Measurements from ENCODE around the gene TMEM123. TPM values are rescaled to one million over a fixed set of nuclear protein-coding genes. Genes with fewer than 3 reads are reported as not detected.

Gene TMEM123
- total RNA-seq, 1 experiment from 2014 or later: 214 TPM

GRCh38 chr11:102462610-102463009, 10.0 kb upstream of the TMEM123 start:
- Histone ChIP-seq H3K4me3 (ENCODE audit: low read depth, low read length, poor library complexity, severe bottlenecking) (no peak overlapping the region), H3K9me3 (ENCODE audit: low read depth, low read length, poor library complexity, severe bottlenecking) (no peaks in the 10 kb centered on the region), H3K4me1 (ENCODE audit: insufficient read depth, low read length, poor library complexity, severe bottlenecking) (peaks cover 17% of the 10 kb centered on the region), H3K27me3 (replicated peaks; ENCODE audit: insufficient read depth, low read depth, low read length, poor library complexity) (no peaks in the 10 kb centered on the region), H3K27ac (ENCODE audit: low read depth, low read length, poor library complexity, severe bottlenecking) (no peak overlapping the region), H3K36me3 (ENCODE audit: insufficient read depth, low read length, poor library complexity, severe bottlenecking) (no peaks in the 10 kb centered on the region)
- ChIA-PET CTCF (no interaction called here), POLR2A (ENCODE audit: low non-redundant PET) (no interaction called here)
- no TSS peak for BruUV-seq (replicated peaks)
- intact Hi-C loops (cut with micrococcal nuclease; ENCODE audit: unreplicated experiment): no loop called here
- no peak for DNase-seq (ENCODE audit: low spot score)
- no peak for TF ChIP-seq EZH2 (IDR thresholded peaks at IDR 0.05; ENCODE audit: borderline replicate concordance, low read depth, low read length, poor library complexity, severe bottlenecking)
- TF ChIP-seq CTCF (conservative IDR thresholded peaks at IDR 0.05; ENCODE audit: low read depth, low read length): no peak

GRCh38 chr11:102459393-102459792, 6.8 kb upstream of the TMEM123 start:
- POLR2A ChIA-PET (ENCODE audit: low non-redundant PET): no interaction called here
- TF ChIP-seq EZH2 (IDR thresholded peaks at IDR 0.05; ENCODE audit: borderline replicate concordance, low read depth, low read length, poor library complexity, severe bottlenecking) (no peak), CTCF (conservative IDR thresholded peaks at IDR 0.05; ENCODE audit: low read depth, low read length) (no peak)

GRCh38 chr11:102458548-102458947, 6.0 kb upstream of the TMEM123 start:
- peaks cover 50% of the 10 kb centered on the region for H3K4me1 ChIP-seq (ENCODE audit: insufficient read depth, low read length, poor library complexity, severe bottlenecking)
- peak overlapping the region; percentile 27 for H3K27ac ChIP-seq (ENCODE audit: low read depth, low read length, poor library complexity, severe bottlenecking)
- H3K27me3 ChIP-seq (replicated peaks; ENCODE audit: insufficient read depth, low read depth, low read length, poor library complexity): no peaks in the 10 kb centered on the region
- H3K36me3 ChIP-seq (ENCODE audit: insufficient read depth, low read length, poor library complexity, severe bottlenecking): no peaks in the 10 kb centered on the region
- CTCF ChIA-PET: no interaction called here
- POLR2A ChIA-PET (ENCODE audit: low non-redundant PET): no interaction called here
- intact Hi-C loops (cut with micrococcal nuclease; ENCODE audit: unreplicated experiment): no loop called here
- H3K4me3 ChIP-seq (ENCODE audit: low read depth, low read length, poor library complexity, severe bottlenecking): no peak overlapping the region
- H3K9me3 ChIP-seq (ENCODE audit: low read depth, low read length, poor library complexity, severe bottlenecking): no peaks in the 10 kb centered on the region
- no peak for DNase-seq (ENCODE audit: low spot score)
- TF ChIP-seq EZH2 (IDR thresholded peaks at IDR 0.05; ENCODE audit: borderline replicate concordance, low read depth, low read length, poor library complexity, severe bottlenecking) (no peak), CTCF (conservative IDR thresholded peaks at IDR 0.05; ENCODE audit: low read depth, low read length) (no peak)
- BruUV-seq (replicated peaks): no TSS peak

More at GRCh38 chr11:102459393-102459792, 6.8 kb upstream of the TMEM123 start:
- Histone ChIP-seq H3K27ac (ENCODE audit: low read depth, low read length, poor library complexity, severe bottlenecking) (no peak overlapping the region), H3K36me3 (ENCODE audit: insufficient read depth, low read length, poor library complexity, severe bottlenecking) (no peaks in the 10 kb centered on the region), H3K4me1 (ENCODE audit: insufficient read depth, low read length, poor library complexity, severe bottlenecking) (peaks cover 42% of the 10 kb centered on the region), H3K4me3 (ENCODE audit: low read depth, low read length, poor library complexity, severe bottlenecking) (no peak overlapping the region), H3K27me3 (replicated peaks; ENCODE audit: insufficient read depth, low read depth, low read length, poor library complexity) (no peaks in the 10 kb centered on the region), H3K9me3 (ENCODE audit: low read depth, low read length, poor library complexity, severe bottlenecking) (no peaks in the 10 kb centered on the region)
- DNase-seq (ENCODE audit: low spot score): no peak
- intact Hi-C loops (cut with micrococcal nuclease; ENCODE audit: unreplicated experiment): no loop called here
- no TSS peak for BruUV-seq (replicated peaks)
- CTCF ChIA-PET: no interaction called here

Measured in A673 (cell line).